Mucosa of descending colon (tissue), 3 donors: ENCODE measurements around the gene EFHD2. TPM values are rescaled to one million over a fixed set of nuclear protein-coding genes. Genes with fewer than 3 reads are reported as not detected.
A peak's percentile ranks its signal among the peaks of the same experiment; 100 is the strongest.

ENCODE experiments used
- ATAC-seq: fragments of 200-7000 bp; cut with Tn5 transposase; one replicate; pipeline ENCODE4 v1.9.1; 2020; ENCODE audit warnings: mild to moderate bottlenecking, moderate library complexity
- DNase-seq, 3 donors: peaks; one replicate each; pipeline ENCODE4 v3.0.0-alpha.2; 2020
- H3K36me3 ChIP-seq: fragments of 200-600 bp; one replicate; pipeline ENCODE4 v1.8.0; 2021; ENCODE audit warnings: low read depth, mild to moderate bottlenecking
- H3K4me1 ChIP-seq: fragments of 200-600 bp; one replicate; pipeline ENCODE4 v1.8.0; 2021; ENCODE audit warnings: low read depth, mild to moderate bottlenecking
- H3K4me3 ChIP-seq: fragments of 200-600 bp; one replicate; pipeline ENCODE4 v1.8.0; 2021; ENCODE audit warnings: mild to moderate bottlenecking
- H3K9me3 ChIP-seq: fragments of 200-600 bp; one replicate; pipeline ENCODE4 v1.8.0; 2021; ENCODE audit warnings: mild to moderate bottlenecking
- intact Hi-C, 2 donors: fragments of 100-400 bp; cut with DNase I in 1 of 2; cut with micrococcal nuclease in 1 of 2; formaldehyde crosslinking; loops; one replicate each; pipeline versions ENCODE4 v1.11.0 to v1.11.1; 2022; cut with DNase I, micrococcal nuclease
- total RNA-seq, 3 donors: library from RNA; stranded (reverse); fragmentation: NEBNext Ultra II Directional in 2 of 3; extraction: Animal tissue kit (Norgen Biotek cat#: 25700) in 2 of 3; gene quantifications; one replicate each; pipeline versions ENCODE4 v1.2.1 to v1.2.4, GENCODE V29; 2021 to 2023
- TF ChIP-seq, protein P1 (sequence below): fragments of 200-600 bp; IDR thresholded peaks from one replicate; pipeline ENCODE4 v1.8.0; 2022; ENCODE audit warnings: antibody characterized with exemption, mild to moderate bottlenecking
- donor health status: DM: no; HTN: no; CAD: no; lungs with moderate emphysema.
- donor health status: DM: no; HTN: no; CAD: no.
- donor health status: DM: no; HTN: yes; CAD: no.

EFHD2 gene
- total RNA-seq, 3 donors from 2014 or later, result 89.5 to 197 (median 154) TPM

DNA sequence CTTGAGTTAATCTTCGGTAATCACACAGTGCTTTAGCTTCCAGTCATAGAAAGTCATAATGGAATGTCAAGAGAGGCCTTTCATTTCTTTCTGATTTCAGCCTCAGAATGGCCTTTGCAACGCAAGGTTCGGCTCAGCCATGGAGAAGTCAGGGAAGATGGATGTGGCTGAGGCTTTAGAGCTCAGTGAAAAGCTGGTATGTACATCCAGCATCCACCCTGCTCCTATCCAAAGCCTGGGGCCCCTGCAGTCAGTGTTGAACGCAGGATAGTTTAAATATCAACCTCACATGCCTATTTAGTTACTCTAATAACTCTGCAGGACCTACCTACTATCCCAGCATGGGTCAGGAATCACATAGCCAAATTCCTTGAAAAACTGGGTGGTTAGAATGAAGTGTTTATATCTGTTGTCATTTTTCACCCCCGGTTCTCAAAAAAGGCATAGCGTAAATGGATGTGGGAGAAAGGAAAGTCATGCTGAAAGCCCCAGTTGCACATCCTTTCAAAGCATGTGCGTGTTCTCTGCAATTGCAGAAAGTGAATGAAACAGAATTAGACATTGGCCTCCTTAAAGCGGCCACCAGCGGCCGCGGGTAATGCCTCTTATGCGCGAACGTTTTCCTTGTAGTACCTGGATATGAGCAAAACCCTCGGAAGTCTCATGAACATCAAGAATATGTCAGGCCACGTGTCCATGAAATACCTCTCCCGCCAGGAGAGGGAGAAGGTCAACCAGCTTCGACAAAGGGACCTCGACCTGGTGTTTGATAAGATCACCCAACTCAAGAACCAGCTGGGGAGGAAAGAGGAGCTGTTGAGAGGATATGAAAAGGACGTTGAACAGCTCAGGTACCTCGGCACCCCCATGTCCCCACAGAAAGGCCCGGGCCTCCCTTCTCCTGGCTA is 28.8 kb upstream of the EFHD2 start:
- H3K4me1 ChIP-seq, result no peaks in the 10 kb centered on the region
- intact Hi-C loops, result no loop called here
- no peak overlapping the region for H3K4me3 ChIP-seq
- no peaks in the 10 kb centered on the region for H3K9me3 ChIP-seq
- TF ChIP-seq, protein P1, sequence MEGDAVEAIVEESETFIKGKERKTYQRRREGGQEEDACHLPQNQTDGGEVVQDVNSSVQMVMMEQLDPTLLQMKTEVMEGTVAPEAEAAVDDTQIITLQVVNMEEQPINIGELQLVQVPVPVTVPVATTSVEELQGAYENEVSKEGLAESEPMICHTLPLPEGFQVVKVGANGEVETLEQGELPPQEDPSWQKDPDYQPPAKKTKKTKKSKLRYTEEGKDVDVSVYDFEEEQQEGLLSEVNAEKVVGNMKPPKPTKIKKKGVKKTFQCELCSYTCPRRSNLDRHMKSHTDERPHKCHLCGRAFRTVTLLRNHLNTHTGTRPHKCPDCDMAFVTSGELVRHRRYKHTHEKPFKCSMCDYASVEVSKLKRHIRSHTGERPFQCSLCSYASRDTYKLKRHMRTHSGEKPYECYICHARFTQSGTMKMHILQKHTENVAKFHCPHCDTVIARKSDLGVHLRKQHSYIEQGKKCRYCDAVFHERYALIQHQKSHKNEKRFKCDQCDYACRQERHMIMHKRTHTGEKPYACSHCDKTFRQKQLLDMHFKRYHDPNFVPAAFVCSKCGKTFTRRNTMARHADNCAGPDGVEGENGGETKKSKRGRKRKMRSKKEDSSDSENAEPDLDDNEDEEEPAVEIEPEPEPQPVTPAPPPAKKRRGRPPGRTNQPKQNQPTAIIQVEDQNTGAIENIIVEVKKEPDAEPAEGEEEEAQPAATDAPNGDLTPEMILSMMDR, result no peak
- DNase-seq, result no peak
- H3K36me3 ChIP-seq, result no peaks in the 10 kb centered on the region
- no peak for ATAC-seq

DNA sequence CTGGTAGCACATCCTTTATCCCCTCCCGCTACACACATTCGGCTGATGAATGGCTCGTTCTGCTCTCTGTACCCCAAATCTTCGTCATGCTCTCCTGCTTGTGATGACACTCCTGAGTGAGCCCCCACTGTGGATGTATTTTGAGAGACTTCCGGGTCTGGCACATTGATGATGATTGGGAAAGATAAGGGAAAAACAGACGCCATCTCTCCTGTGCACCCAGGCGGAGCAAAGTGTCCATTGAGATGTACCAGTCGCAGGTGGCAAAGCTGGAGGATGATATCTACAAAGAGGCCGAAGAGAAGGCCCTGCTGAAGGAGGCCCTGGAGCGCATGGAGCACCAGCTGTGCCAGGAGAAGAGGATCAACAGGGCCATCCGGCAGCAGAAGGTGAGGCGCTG is 27.9 kb upstream of the EFHD2 start:
- DNase-seq (no peak), ATAC-seq (no peak)
- H3K4me1 ChIP-seq, result no peaks in the 10 kb centered on the region
- intact Hi-C loops, result no loop called here
- H3K4me3 ChIP-seq, result no peak overlapping the region
- no peaks in the 10 kb centered on the region for H3K9me3 ChIP-seq
- TF ChIP-seq, protein P1, result no peak
- no peaks in the 10 kb centered on the region for H3K36me3 ChIP-seq

DNA sequence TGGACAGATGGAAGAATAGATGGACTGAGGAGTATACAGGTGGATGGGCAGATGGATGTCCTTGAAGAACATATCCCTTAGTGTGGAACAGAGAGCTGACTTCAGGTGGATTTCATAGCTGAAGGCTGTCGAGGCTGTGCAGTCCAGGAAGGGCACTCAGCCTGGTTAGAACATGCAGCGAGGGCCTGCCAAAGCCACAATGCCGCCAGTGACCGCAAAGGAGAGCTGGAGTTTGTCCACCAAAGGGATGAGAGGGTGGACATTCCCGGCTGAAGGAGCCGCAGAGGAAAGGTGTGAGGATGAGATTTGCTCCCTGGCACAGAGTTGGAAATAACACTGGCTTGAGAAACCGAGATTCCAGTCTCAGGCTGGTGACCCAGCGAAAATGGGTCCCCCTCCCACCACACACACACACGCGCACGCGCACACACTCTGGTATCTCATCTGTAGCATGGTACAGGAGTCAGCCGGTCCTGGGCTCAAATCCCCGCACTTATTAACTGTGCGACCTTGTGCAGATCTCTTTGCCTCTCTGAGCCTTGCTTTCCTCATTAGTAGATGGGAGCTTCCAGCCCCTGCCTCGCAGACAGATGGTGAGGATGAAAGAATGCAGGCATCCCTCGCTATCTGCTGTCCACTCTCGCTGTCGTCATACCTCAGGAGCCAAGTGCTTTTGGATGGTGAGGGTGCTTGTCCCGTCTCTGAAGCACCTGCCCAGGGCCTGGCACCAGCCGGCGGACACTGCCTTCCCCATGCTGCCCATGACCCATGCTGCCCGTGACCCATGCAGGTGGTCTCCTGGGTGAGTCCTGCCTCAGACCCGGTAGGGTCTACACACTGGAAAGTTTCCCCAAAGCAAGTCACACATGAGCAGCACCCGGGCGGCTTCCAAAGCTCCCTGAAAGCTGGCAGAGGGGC is 26.8 kb upstream of the EFHD2 start:
- Histone ChIP-seq H3K4me1 (no peaks in the 10 kb centered on the region), H3K4me3 (no peak overlapping the region), H3K9me3 (no peaks in the 10 kb centered on the region), H3K36me3 (no peaks in the 10 kb centered on the region)
- TF ChIP-seq, protein P1, result no peak
- intact Hi-C loops, result no loop called here
- ATAC-seq, result no peak
- no peak for DNase-seq

DNA sequence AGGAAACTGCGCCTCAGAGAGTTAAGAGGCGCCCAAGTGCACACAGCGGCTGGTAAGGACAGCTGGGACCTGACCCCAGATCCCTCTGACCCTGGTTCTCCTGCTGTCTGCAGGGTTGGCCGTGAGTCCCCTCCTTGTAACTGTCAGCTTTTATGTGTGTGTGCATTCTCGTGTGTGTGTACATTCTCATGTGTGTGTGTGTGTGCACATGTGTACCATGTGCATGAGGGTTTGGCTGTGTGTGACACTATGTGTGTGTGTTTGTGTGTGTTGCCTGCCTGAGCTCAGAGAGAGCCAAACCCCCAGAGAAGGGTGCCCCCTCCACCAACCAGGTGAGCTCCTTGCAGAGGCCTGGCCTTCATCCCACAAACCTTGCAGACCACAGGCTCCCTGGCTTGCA is 25.9 kb upstream of the EFHD2 start:
- no peak for ATAC-seq
- no peaks in the 10 kb centered on the region for H3K36me3 ChIP-seq
- TF ChIP-seq, protein P1, result no peak
- H3K4me3 ChIP-seq, result no peak overlapping the region
- no peaks in the 10 kb centered on the region for H3K9me3 ChIP-seq
- intact Hi-C loops, result no loop called here
- no peak for DNase-seq
- H3K4me1 ChIP-seq, result no peaks in the 10 kb centered on the region

DNA sequence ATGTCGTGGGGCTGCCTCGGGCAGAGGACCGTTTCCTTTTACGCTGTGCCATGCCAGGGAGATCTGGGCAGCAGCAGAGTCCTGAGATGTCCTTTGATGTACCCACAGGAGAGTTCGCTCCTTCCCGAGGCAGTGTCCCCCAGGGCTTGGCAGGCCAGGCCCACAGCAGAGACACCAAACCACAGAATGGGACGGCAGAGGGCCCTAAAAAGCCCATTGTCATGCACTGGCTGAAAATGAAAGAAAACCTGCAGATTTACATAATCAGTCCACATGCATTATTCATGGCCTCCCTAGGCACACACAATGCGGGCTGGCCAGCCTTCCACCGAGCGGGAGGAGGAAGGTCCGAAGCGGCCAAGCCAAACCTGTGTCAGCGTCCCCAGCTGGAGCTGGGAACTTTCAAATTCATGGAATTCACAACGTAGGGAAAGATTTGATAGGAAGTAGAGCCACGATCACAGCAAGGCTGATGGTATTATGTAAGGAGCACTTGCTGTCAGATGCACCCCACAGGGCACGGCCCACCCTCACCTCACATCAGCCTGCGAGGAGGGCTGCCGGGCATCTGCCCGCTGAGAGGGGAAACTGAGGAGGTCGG is 25.3 kb upstream of the EFHD2 start:
- Histone ChIP-seq H3K9me3 (no peaks in the 10 kb centered on the region), H3K4me1 (no peaks in the 10 kb centered on the region), H3K36me3 (no peaks in the 10 kb centered on the region), H3K4me3 (no peak overlapping the region)
- intact Hi-C loops, result no loop called here
- TF ChIP-seq, protein P1, result no peak
- ATAC-seq (peak; percentile 45), DNase-seq (no peak)
